ENCODE data around the gene MRPS18A. TPM values are rescaled to one million over a fixed set of nuclear protein-coding genes. Genes with fewer than 3 reads are reported as not detected.

The MRPS18A gene
- total RNA-seq, 1 donor from 2014 or later, result 79.5 TPM

DNA sequence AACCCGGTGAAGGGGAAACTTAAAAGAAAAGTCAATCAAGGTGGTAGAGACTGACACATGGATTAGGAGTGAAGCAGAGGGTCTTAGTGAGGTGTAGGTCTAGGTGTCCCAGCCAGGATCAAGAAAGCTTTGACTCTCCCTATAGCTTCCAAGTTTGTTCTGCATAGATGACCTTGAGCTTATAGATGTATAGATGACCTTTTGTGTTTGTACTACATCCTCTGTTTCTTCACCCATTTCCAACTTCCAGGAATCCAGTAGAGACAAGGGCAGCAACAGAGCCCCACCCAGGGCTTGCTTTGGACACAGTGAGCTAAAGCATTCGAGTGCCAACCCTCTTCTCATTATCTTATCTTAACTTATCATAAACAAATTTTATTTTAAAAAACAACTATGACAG lies 1.8 kb upstream of the MRPS18A start:
- no peak overlapping the region for H3K4me3 ChIP-seq (ENCODE audit: low read depth, low read length)
- TF ChIP-seq CTCF (IDR thresholded peaks at IDR 0.05; ENCODE audit: insufficient read depth, low read length, severe bottlenecking), result no peak
- no peaks in the 10 kb centered on the region for H3K36me3 ChIP-seq (ENCODE audit: control insufficient read depth, insufficient read depth, low read length)
- no peaks in the 10 kb centered on the region for H3K27me3 ChIP-seq (ENCODE audit: control insufficient read depth, insufficient read depth, low read length)
- DNase-seq (ENCODE audit: low read depth) (no peak), FAIRE-seq (no peak)

- H3K4me3 ChIP-seq (ENCODE audit: low read depth, low read length), result peak overlapping the region; percentile 71
- DNase-seq (ENCODE audit: low read depth) (no peak), FAIRE-seq (no peak)
- H3K36me3 ChIP-seq (ENCODE audit: control insufficient read depth, insufficient read depth, low read length), result peaks cover 3% of the 10 kb centered on the region
- TF ChIP-seq CTCF (IDR thresholded peaks at IDR 0.05; ENCODE audit: insufficient read depth, low read length, severe bottlenecking), result no peak
- no peaks in the 10 kb centered on the region for H3K27me3 ChIP-seq (ENCODE audit: control insufficient read depth, insufficient read depth, low read length)
Measured at GRCh38 chr6:43687079-43687436, 533 bp downstream of the MRPS18A start.

DNA sequence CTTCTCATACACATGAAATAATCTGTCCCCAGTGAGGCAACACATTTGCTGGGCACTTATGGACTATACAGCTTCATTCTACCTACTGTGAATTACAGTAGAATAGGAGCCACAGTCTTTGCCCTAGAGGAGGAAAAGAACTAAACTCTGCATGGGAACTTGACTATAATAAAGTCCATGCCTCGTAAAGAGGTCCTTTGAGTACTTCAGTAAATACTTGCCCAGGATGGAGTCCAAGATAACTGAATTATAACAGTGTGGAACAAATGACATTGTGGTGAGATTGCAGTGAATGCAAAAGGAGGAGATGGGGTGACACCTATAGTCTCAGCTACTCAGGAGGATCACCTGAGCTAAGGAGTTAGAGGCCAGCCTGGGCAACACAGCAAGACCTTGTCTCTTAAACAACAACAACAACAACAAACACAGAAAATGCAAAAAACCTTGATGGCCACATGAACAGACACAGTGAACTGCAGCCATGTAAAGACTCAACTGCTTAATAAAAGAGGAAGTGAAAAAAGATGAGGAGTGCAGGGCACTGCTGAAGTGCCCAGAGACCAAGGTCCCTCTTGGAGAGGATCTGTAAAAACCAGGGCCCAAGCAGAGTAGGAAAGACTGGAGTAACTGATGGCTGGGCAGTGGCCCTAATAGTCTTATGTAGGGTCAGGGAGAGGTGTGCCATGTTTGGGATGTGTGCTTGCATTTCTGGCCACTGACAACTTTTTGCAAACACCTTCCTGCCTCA lies 3.7 kb downstream of the MRPS18A start:
- peaks cover 13% of the 10 kb centered on the region for H3K36me3 ChIP-seq (ENCODE audit: control insufficient read depth, insufficient read depth, low read length)
- no peak for TF ChIP-seq CTCF (IDR thresholded peaks at IDR 0.05; ENCODE audit: insufficient read depth, low read length, severe bottlenecking)
- FAIRE-seq (no peak), DNase-seq (ENCODE audit: low read depth) (no peak)
- no peak overlapping the region for H3K4me3 ChIP-seq (ENCODE audit: low read depth, low read length)
- no peaks in the 10 kb centered on the region for H3K27me3 ChIP-seq (ENCODE audit: control insufficient read depth, insufficient read depth, low read length)

DNA sequence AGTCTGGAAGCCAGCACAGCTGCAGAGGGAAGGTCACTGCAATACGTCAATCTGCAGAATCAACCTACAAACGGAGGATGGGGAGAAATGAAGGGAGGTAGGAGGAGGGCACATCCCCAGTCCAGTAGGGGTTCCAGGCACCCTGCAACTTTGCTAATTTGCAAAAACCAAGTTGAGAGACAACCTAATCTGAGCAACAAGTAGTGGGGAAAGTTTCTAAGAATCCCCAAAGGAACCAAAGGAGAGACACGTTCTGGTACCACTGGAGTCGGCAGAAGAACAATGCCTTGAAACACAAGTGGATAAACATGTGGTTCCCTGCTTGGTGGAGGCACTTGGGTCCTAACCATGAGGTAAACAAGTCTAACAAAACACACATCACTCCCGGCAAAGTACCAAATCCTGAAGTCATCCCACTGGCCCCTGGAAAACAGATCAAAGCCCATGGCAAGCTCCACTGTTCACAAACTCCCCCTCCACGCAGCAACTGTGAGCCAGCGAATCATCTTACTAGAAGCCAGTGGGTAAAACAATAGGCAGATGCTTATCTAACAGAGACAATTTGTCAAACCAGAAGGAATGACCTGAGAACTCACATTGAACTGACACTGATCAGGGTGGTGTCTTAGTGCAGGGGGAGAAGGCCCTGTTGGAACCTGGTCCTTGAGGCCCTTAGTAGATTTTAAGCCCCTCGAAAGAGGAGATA lies 4.7 kb downstream of the MRPS18A start:
- Histone ChIP-seq H3K27me3 (ENCODE audit: control insufficient read depth, insufficient read depth, low read length) (no peaks in the 10 kb centered on the region), H3K4me3 (ENCODE audit: low read depth, low read length) (no peak overlapping the region), H3K36me3 (ENCODE audit: control insufficient read depth, insufficient read depth, low read length) (peaks cover 19% of the 10 kb centered on the region)
- FAIRE-seq (peak; percentile 83), DNase-seq (ENCODE audit: low read depth) (no peak)
- no peak for TF ChIP-seq CTCF (IDR thresholded peaks at IDR 0.05; ENCODE audit: insufficient read depth, low read length, severe bottlenecking)

DNA sequence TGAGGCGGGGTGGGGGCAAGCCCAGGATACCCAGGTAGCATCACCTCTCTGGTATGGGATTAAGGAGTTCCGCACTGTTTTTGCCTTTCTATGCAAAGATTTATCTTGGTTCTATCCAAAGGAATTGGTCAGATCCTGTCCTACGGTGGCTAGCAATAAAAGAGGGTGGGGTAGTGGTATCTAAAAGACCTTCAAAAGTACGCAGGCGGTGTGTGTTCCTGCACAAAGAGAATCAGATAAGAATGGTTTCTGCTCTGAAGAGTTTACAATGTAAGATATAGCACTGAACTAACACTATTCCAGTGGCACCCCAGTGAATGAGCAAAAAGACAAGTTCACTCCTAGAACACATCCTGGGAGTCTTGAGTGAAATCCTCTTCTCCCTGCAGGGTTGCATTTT lies 6.3 kb downstream of the MRPS18A start:
- no peaks in the 10 kb centered on the region for H3K27me3 ChIP-seq (ENCODE audit: control insufficient read depth, insufficient read depth, low read length)
- DNase-seq (ENCODE audit: low read depth) (no peak), FAIRE-seq (no peak)
- no peak for TF ChIP-seq CTCF (IDR thresholded peaks at IDR 0.05; ENCODE audit: insufficient read depth, low read length, severe bottlenecking)
- peaks cover 29% of the 10 kb centered on the region for H3K36me3 ChIP-seq (ENCODE audit: control insufficient read depth, insufficient read depth, low read length)
- H3K4me3 ChIP-seq (ENCODE audit: low read depth, low read length), result no peak overlapping the region

All from bronchial epithelial cell (primary cell).